Ascending aorta (tissue), 2 donors: ENCODE measurements around the gene IL31. TPM values are rescaled to one million over a fixed set of nuclear protein-coding genes. Genes with fewer than 3 reads are reported as not detected.

ENCODE experiments used
- DNase-seq, 2 donors: peaks; one replicate each; pipeline ENCODE4 v3.0.0-alpha.2; 2019; ENCODE audit warnings: low spot score in 2 of 2
- H3K27ac ChIP-seq, 2 donors: fragments of 200-600 bp; sonication (generic); one replicate each; pipeline ENCODE4 v1.5.1; 2016 to 2017; ENCODE audit warnings: mild to moderate bottlenecking in 1 of 2
- H3K27me3 ChIP-seq: fragments of 200-600 bp; sonication (generic); one replicate; pipeline ENCODE4 v1.5.1; 2017
- H3K36me3 ChIP-seq, 2 donors: fragments of 200-600 bp; sonication (generic); one replicate each; pipeline ENCODE4 v1.5.1; 2016
- H3K4me1 ChIP-seq, 2 donors: fragments of 200-600 bp; sonication (generic); one replicate each; pipeline ENCODE4 v1.5.1; 2016 to 2017; ENCODE audit warnings: mild to moderate bottlenecking in 1 of 2
- H3K4me3 ChIP-seq, 2 donors: fragments of 200-600 bp; sonication (generic); one replicate each; pipeline ENCODE4 v1.5.1; 2016 to 2017; ENCODE audit warnings: mild to moderate bottlenecking in 1 of 2
- H3K9me3 ChIP-seq, 2 donors: fragments of 200-600 bp; sonication (generic); one replicate each; pipeline ENCODE4 v1.5.1; 2016
- CTCF ChIP-seq, 3 experiments: fragments of 200-600 bp in 2 of 3; fragments of 450-650 bp in 1 of 3; sonication (generic) in 2 of 3; IDR thresholded peaks; one replicate each; pipeline ENCODE4 v1.5.1; 2016 to 2019; ENCODE audit warnings: antibody characterized with exemption in 3 of 3, mild to moderate bottlenecking in 1 of 3, moderate library complexity in 1 of 3
- intact Hi-C: fragments of 100-400 bp; cut with DNase I; formaldehyde crosslinking; loops from one replicate; pipeline ENCODE4 v1.15.1; 2023
- total RNA-seq: library from RNA; depleted of rRNA; stranded (reverse); fragments of >200 nt; gene quantifications from one replicate; pipeline ENCODE4 v1.1.0, GENCODE V29; 2016

The IL31 gene
- total RNA-seq, 1 donor from 2014 or later: not detected

DNA sequence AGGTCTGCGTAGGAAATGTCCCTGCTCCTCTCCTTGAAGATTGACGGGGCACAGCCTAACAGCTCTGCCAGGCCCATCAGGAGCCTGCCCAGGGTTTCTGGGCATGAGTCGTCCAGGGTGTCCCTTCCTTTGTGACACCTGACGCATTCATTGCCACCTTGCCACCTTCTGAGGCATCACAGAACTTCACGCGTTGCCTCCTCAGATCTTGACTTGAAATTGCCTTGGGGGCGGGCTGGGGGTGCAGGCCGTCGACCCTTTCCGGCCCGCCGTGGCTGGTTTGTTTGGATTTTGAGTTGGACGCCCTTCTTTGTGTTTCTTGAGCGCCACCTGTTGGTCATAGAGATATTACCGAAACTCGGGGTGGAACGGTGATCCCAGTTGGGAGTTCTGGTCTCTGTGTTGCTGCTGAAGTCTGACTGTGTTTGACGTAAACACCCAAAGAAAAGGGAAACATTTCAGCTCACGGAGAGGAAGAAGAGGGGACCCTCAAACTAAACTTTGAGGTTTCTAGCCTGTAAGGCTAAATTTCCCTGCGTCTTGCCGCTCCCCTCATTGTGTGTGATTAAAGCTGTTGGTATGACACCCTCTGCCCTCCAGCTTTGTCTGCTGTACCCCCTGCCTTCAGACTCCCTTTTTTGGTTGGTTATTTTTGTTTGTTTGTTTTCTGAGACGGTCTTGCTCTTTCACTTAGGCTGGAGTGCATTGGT is 50.8 kb downstream of the IL31 start:
- H3K4me1 ChIP-seq: peaks cover 0 to 20% of the 10 kb centered on the region in 2 donors
- H3K27me3 ChIP-seq: no peaks in the 10 kb centered on the region
- H3K36me3 ChIP-seq: peaks cover 7 to 9% of the 10 kb centered on the region in 2 donors
- H3K4me3 ChIP-seq: no peak overlapping the region
- no peak overlapping the region for H3K27ac ChIP-seq
- no peaks in the 10 kb centered on the region for H3K9me3 ChIP-seq
- intact Hi-C loops: loop anchor here (1.0 kb wide), 2 partner anchors 69 to 205 kb away; partner anchors contain the start of gene CFAP251
- peak in 1 of 2 donors; percentile 84 for DNase-seq
- TF ChIP-seq CTCF (IDR thresholded peaks at IDR 0.05): peak; percentile 69 to 85 (median 78)

Other genes with a start within 250 kb of the IL31 start
- 3.2 TPM for gene BCL7A, start 152.3 kb downstream of the IL31 start, total RNA-seq
- 62.3 TPM for gene MLXIP, start 95.5 kb downstream of the IL31 start, total RNA-seq
- gene LRRC43, start 8.9 kb upstream of the IL31 start, total RNA-seq: not detected
- not detected for gene B3GNT4, start 29.5 kb upstream of the IL31 start, total RNA-seq
- 54.8 TPM for gene DIABLO, start 51.8 kb upstream of the IL31 start, total RNA-seq
- 8.1 TPM for gene VPS33A, start 92.3 kb upstream of the IL31 start, total RNA-seq
- gene CLIP1, start 248.4 kb upstream of the IL31 start, total RNA-seq: 44.7 TPM